H9 (cell line): ENCODE results near the gene DPYD. TPM values are rescaled to one million over a fixed set of nuclear protein-coding genes. Genes with fewer than 3 reads are reported as not detected.
A peak's percentile ranks its signal among the peaks of the same experiment; 100 is the strongest.

ENCODE experiments used
- DNase-seq: peaks from one replicate; pipeline ENCODE4 v3.0.0-alpha.2; 2017
- H2AFZ ChIP-seq: one replicate; pipeline ENCODE4 v1.6.1; 2013; ENCODE audit warnings: mild to moderate bottlenecking, low read length, control low read depth, moderate library complexity
- H2AK5ac ChIP-seq: 2 replicates; pipeline ENCODE4 v1.6.1; 2013; ENCODE audit warnings: low read length, control low read depth, mixed read lengths; ENCODE audit not compliant: insufficient read length
- H2BK120ac ChIP-seq: one replicate; pipeline ENCODE4 v1.6.1; 2013; ENCODE audit warnings: low read depth, mild to moderate bottlenecking, low read length, control low read depth, inconsistent platforms; ENCODE audit not compliant: poor library complexity, severe bottlenecking
- H2BK12ac ChIP-seq: 2 replicates; pipeline ENCODE4 v1.6.1; 2013; ENCODE audit warnings: low read length, control low read depth, mixed read lengths, low read depth; ENCODE audit not compliant: insufficient read length
- H2BK15ac ChIP-seq: 2 replicates; pipeline ENCODE4 v1.6.1; 2013; ENCODE audit warnings: low read depth, low read length, control low read depth
- H2BK20ac ChIP-seq: one replicate; pipeline ENCODE4 v1.6.1; 2013; ENCODE audit warnings: low read depth, mild to moderate bottlenecking, low read length, control low read depth, inconsistent platforms; ENCODE audit not compliant: poor library complexity, severe bottlenecking
- H2BK5ac ChIP-seq: 2 replicates; pipeline ENCODE4 v1.6.1; 2013; ENCODE audit warnings: low read length, control low read depth, mixed read lengths; ENCODE audit not compliant: insufficient read length
- H3K14ac ChIP-seq: 2 replicates; pipeline ENCODE4 v1.6.1; 2013; ENCODE audit warnings: low read length, control low read depth; ENCODE audit not compliant: insufficient read depth
- H3K18ac ChIP-seq: 2 replicates; pipeline ENCODE4 v1.6.1; 2013; ENCODE audit warnings: low read depth, mild to moderate bottlenecking, mixed read lengths, low read length, control low read depth; ENCODE audit not compliant: insufficient read length
- H3K23ac ChIP-seq: 2 replicates; pipeline ENCODE4 v1.6.1; 2013; ENCODE audit warnings: low read length, control low read depth, mixed read lengths, low read depth; ENCODE audit not compliant: insufficient read length
- H3K23me2 ChIP-seq: 2 replicates; pipeline ENCODE4 v1.6.1; 2013; ENCODE audit warnings: low read depth, mild to moderate bottlenecking, mixed read lengths, low read length, control low read depth; ENCODE audit not compliant: insufficient read length, poor library complexity, severe bottlenecking
- H3K27ac ChIP-seq: 2 replicates; pipeline ENCODE4 v1.5.1; 2013; ENCODE audit warnings: low read length, control low read depth, mixed read lengths, low read depth; ENCODE audit not compliant: insufficient read length
- H3K27me3 ChIP-seq: 2 replicates; pipeline ENCODE4 v1.6.1; 2013; ENCODE audit warnings: low read length, control low read depth, inconsistent platforms; ENCODE audit not compliant: insufficient read depth
- H3K4ac ChIP-seq: 2 replicates; pipeline ENCODE4 v1.6.1; 2013; ENCODE audit warnings: low read depth, mild to moderate bottlenecking, control low read depth, inconsistent platforms, low read length, moderate library complexity
- H3K4me1 ChIP-seq: 2 replicates; pipeline ENCODE4 v1.6.1; 2013; ENCODE audit warnings: low read length, control low read depth, inconsistent platforms; ENCODE audit not compliant: insufficient read depth
- H3K4me2 ChIP-seq: 2 replicates; pipeline ENCODE4 v1.6.1; 2013; ENCODE audit warnings: low read length, control low read depth, mixed read lengths; ENCODE audit not compliant: insufficient read length, insufficient read depth
- H3K56ac ChIP-seq: 2 replicates; pipeline ENCODE4 v1.6.1; 2013; ENCODE audit warnings: low read depth, mild to moderate bottlenecking, mixed read lengths, low read length, control low read depth; ENCODE audit not compliant: insufficient read length
- H3K79me1 ChIP-seq: 2 replicates; pipeline ENCODE4 v1.6.1; 2013; ENCODE audit warnings: low read depth, mild to moderate bottlenecking, moderate library complexity, low read length, control low read depth, inconsistent platforms; ENCODE audit not compliant: insufficient read depth, poor library complexity, severe bottlenecking
- H3K79me2 ChIP-seq: 2 replicates; pipeline ENCODE4 v1.6.1; 2013; ENCODE audit warnings: low read length, control low read depth, inconsistent platforms; ENCODE audit not compliant: insufficient read depth
- H3K9ac ChIP-seq: 2 replicates; pipeline ENCODE4 v1.6.1; 2013; ENCODE audit warnings: low read length, control low read depth, mixed read lengths; ENCODE audit not compliant: insufficient read length; ENCODE audit errors: extremely low read depth
- H3K9me3 ChIP-seq: one replicate; pipeline ENCODE4 v1.6.1; 2013; ENCODE audit warnings: low read depth, low read length, inconsistent platforms; ENCODE audit not compliant: control insufficient read depth
- H3T11ph ChIP-seq: one replicate; pipeline ENCODE4 v1.6.1; 2013; ENCODE audit warnings: mild to moderate bottlenecking, low read length, control low read depth, inconsistent platforms
- H4K20me1 ChIP-seq: one replicate; pipeline ENCODE4 v1.6.1; 2013; ENCODE audit not compliant: control insufficient read depth, insufficient read length, insufficient read depth
- H4K5ac ChIP-seq: 2 replicates; pipeline ENCODE4 v1.6.1; 2013; ENCODE audit warnings: low read depth, mild to moderate bottlenecking, mixed read lengths, low read length, control low read depth; ENCODE audit not compliant: insufficient read length
- H4K8ac ChIP-seq: replicated peaks from 2 replicates; pipeline ENCODE4 v1.6.1; 2013; ENCODE audit warnings: low read length, control low read depth, mixed read lengths, low read depth; ENCODE audit not compliant: insufficient read length
- H4K91ac ChIP-seq: 2 replicates; pipeline ENCODE4 v1.6.1; 2013; ENCODE audit warnings: low read depth, mild to moderate bottlenecking, moderate library complexity, mixed read lengths, low read length, control low read depth; ENCODE audit not compliant: insufficient read length
- H3K27ac Mint-ChIP-seq, 3 experiments: 2 replicates in 2 of 3; 3 replicates in 1 of 3; pipeline ENCODE4 v1.8.0; 2020 to 2021; ENCODE audit warnings: mixed read lengths in 3 of 3, mild to moderate bottlenecking in 1 of 3, moderate library complexity in 1 of 3
- H3K27me3 Mint-ChIP-seq: 2 replicates; pipeline ENCODE4 v1.8.0; 2021; ENCODE audit warnings: low read depth, mild to moderate bottlenecking, moderate library complexity, mixed read lengths
- H3K36me3 Mint-ChIP-seq, 3 experiments: 2 replicates in 2 of 3; 3 replicates in 1 of 3; pipeline ENCODE4 v1.8.0; 2020 to 2021; ENCODE audit warnings: low read depth in 3 of 3, mixed read lengths in 3 of 3; ENCODE audit not compliant: insufficient read depth in 1 of 3
- H3K4me1 Mint-ChIP-seq, 2 experiments: 2 replicates each; pipeline ENCODE4 v1.8.0; 2020; ENCODE audit warnings: mixed read lengths in 2 of 2
- H3K4me3 Mint-ChIP-seq, 2 experiments: 2 replicates in 1 of 2; 3 replicates in 1 of 2; pipeline ENCODE4 v1.8.0; 2020 to 2021; ENCODE audit warnings: mild to moderate bottlenecking in 2 of 2, mixed read lengths in 2 of 2, moderate library complexity in 1 of 2
- H3K9me3 Mint-ChIP-seq, 2 experiments: 2 replicates in 1 of 2; 3 replicates in 1 of 2; pipeline ENCODE4 v1.8.0; 2020; ENCODE audit warnings: mild to moderate bottlenecking in 2 of 2, mixed read lengths in 2 of 2, moderate library complexity in 1 of 2
- CTCF ChIP-seq: fragments of 200-600 bp; sonication (generic); conservative IDR thresholded peaks from 3 replicates; pipeline ENCODE4 v1.8.0; 2021; ENCODE audit warnings: antibody characterized with exemption, mild to moderate bottlenecking
- WGBS: extraction: QIAGEN DNeasy Blood & Tissue Kit; methylation state at CpG from one replicate; pipeline ENCODE4 v1.1.7; 2013; ENCODE audit warnings: missing lambda C conversion rate, low lambda C conversion rate, mixed read lengths; ENCODE audit not compliant: insufficient read length; ENCODE audit errors: extremely low coverage; 5-methylcytosine and 5-hydroxymethylcytosine counted together
- total RNA-seq: library from RNA; stranded (reverse); gene quantifications from 2 replicates; pipeline ENCODE4 v1.2.1, GENCODE V29; 2021

Gene DPYD
- total RNA-seq, 1 experiment from 2014 or later = 0.37 TPM

GRCh38 chr1:97119260-97120158 lies 801.3 kb downstream of the DPYD start:
- H4K8ac ChIP-seq = no peak overlapping the region
- no peak overlapping the region for H3K18ac ChIP-seq
- peaks cover 47 to 56% of the 10 kb centered on the region in 2 experiments for H3K4me1 Mint-ChIP-seq
- H3K27ac ChIP-seq = no peak overlapping the region
- no peak overlapping the region for H2AK5ac ChIP-seq
- H3K79me2 ChIP-seq = no peaks in the 10 kb centered on the region
- no peaks in the 10 kb centered on the region for H3K27me3 ChIP-seq
- no peak overlapping the region for H2BK20ac ChIP-seq
- no peak overlapping the region for H3K4me3 Mint-ChIP-seq
- H2BK15ac ChIP-seq = no peak overlapping the region
- no peak overlapping the region for H4K5ac ChIP-seq
- H3T11ph ChIP-seq = no peak overlapping the region
- no peaks in the 10 kb centered on the region for H3K9me3 ChIP-seq
- no peaks in the 10 kb centered on the region for H3K36me3 Mint-ChIP-seq
- TF ChIP-seq CTCF = no peak
- no CpG with 5 or more reads among the region's 8 CpGs for WGBS
- no peak overlapping the region for H2AFZ ChIP-seq
- H3K23ac ChIP-seq = no peak overlapping the region
- no peak overlapping the region for H3K14ac ChIP-seq
- H3K9me3 Mint-ChIP-seq = peaks cover 0 to 2% of the 10 kb centered on the region in 2 experiments; a peak in 1 of 5 replicates
- H2BK5ac ChIP-seq = no peak overlapping the region
- H3K23me2 ChIP-seq = no peaks in the 10 kb centered on the region
- no peak overlapping the region for H2BK12ac ChIP-seq
- peak overlapping the region in 2 of 3 experiments; percentile 22 to 79; a peak in 3 of 7 replicates for H3K27ac Mint-ChIP-seq
- H3K79me1 ChIP-seq = no peaks in the 10 kb centered on the region
- H3K56ac ChIP-seq = no peak overlapping the region
- H3K27me3 Mint-ChIP-seq = peaks cover 2% of the 10 kb centered on the region
- no peak overlapping the region for H3K4ac ChIP-seq
- no peak for DNase-seq
- no peak overlapping the region for H4K91ac ChIP-seq
- H3K9ac ChIP-seq = no peak overlapping the region
- H2BK120ac ChIP-seq = no peak overlapping the region
- H3K4me1 ChIP-seq = peaks cover 4% of the 10 kb centered on the region; the same call in 1 of the 2 replicates
- H4K20me1 ChIP-seq = no peaks in the 10 kb centered on the region
- H3K4me2 ChIP-seq = no peak overlapping the region
